Fibroblast of the aortic adventitia (primary cell): ENCODE results near the gene ATP8A2. TPM values are rescaled to one million over a fixed set of nuclear protein-coding genes. Genes with fewer than 3 reads are reported as not detected.
"Not testable (repeated sequence)": the region's sequence is repeated elsewhere in the genome, so short reads cannot be mapped to it uniquely, and the experiment has no call there.

Experiments used
- DNase-seq: peaks from one replicate; pipeline ENCODE4 v3.0.0-alpha.2; 2010; ENCODE audit warnings: low read depth
- H3K4me3 ChIP-seq: 2 replicates; pipeline ENCODE4 v1.5.1; 2011; ENCODE audit warnings: low read depth, mild to moderate bottlenecking, control low read depth, low read length, moderate library complexity
- CTCF ChIP-seq: IDR thresholded peaks from 2 replicates; pipeline ENCODE4 v1.5.1; 2011; ENCODE audit warnings: mild to moderate bottlenecking, low read length, control low read depth, inconsistent platforms; ENCODE audit not compliant: insufficient read depth
- total RNA-seq: library from RNA; depleted of rRNA; stranded (reverse); fragments of >200 nt; gene quantifications from 2 replicates; pipeline ENCODE4 v1.2.3, GENCODE V29; 2012; ENCODE audit warnings: low replicate concordance

Gene ATP8A2
- total RNA-seq, 1 donor = under 0.01 TPM

DNA sequence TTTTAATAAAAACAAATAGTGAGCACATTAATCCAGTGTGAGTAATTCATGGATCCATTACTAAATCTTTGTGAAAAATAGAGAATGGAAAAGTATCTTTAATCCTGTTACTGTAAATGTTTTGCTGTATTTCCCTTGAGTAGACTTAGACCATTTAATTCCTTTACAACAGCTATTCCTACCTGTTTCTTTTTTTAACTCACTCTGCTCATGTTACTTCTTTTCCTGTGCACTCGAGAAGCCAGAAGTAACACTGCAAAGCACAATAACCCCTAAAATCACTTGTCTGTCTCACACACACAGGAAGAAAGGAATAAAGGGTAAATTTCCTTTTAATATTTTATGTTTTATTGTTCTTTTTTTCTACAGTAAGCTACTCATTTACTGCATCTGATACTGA lies 435.8 kb downstream of the ATP8A2 start:
- TF ChIP-seq CTCF = no peak
- H3K4me3 ChIP-seq = no peak overlapping the region
- no peak for DNase-seq

DNA sequence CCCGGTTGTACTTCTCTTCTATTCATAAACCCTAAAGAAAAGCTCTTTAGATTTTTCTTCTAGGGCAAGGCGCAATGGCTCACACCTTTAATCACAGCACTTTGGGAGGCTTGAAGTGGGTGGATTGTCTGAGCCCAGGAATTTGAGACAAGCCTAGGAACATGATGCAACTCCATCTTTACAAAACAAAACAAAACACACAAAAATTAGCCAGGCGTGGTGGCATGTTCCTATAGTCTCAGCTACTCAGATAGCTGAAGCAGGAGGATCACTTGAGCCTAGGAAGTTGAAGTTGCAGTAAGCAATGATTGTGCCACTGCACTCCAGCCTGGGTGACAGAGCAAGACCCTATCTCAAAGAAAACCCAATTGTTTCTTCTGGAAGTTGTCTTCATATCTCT lies 439.7 kb downstream of the ATP8A2 start:
- no peak for DNase-seq
- no peak overlapping the region for H3K4me3 ChIP-seq
- TF ChIP-seq CTCF = no peak

- no peak for DNase-seq
- TF ChIP-seq CTCF = no peak
- H3K4me3 ChIP-seq = no peak overlapping the region
Observed at GRCh38 chr13:25816239-25816638, 444.5 kb downstream of the ATP8A2 start.

- no peak for DNase-seq
- H3K4me3 ChIP-seq = no peak overlapping the region
- no peak for TF ChIP-seq CTCF
Observed at GRCh38 chr13:25819856-25820530, 448.2 kb downstream of the ATP8A2 start.

DNA sequence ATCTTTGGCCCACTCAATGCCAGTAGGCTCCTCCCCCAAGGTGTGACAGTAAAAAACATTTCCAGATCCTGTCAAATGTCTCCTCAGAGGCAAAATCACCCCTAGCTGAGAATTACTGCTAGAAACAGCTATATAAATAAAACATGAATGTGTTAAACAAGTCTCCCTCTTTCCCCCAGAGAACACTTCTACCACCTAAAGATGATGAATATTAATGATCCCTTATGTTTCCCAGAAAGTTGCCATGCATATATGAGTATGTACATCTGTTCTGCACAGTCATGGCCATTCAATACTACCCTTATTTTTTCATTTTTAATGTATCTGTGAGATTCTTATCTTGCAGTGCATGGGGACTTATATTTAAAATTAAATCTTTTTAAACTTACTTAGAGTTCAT lies 450.0 kb downstream of the ATP8A2 start:
- H3K4me3 ChIP-seq = no peak overlapping the region
- no peak for DNase-seq
- TF ChIP-seq CTCF = no peak

- not testable (repeated sequence) for H3K4me3 ChIP-seq, DNase-seq
Observed at GRCh38 chr13:25827221-25827620, 455.4 kb downstream of the ATP8A2 start.

GRCh38 chr13:25827831-25828465 lies 456.2 kb downstream of the ATP8A2 start:
- TF ChIP-seq CTCF = no peak
- no peak for DNase-seq
- H3K4me3 ChIP-seq = no peak overlapping the region
